Measurements from ENCODE around the gene MYRF. TPM values are rescaled to one million over a fixed set of nuclear protein-coding genes. Genes with fewer than 3 reads are reported as not detected.

MYRF gene
- total and polyA plus RNA-seq, 9 of the 15 experiments (the other 6 are each of a cell fraction or from before 2014, with no cell fraction given) = 2.3 to 25.8 (median 7.1) TPM

GRCh38 chr11:61816736-61817455 lies 64.5 kb downstream of the MYRF start, which contains the start of gene FADS1 (continued):
- TF ChIP-seq ZBTB2 (IDR thresholded peaks at IDR 0.05) (no peak; the same call in 1 of the 2 replicates), MCM3 (IDR thresholded peaks at IDR 0.05) (no peak), CUX1 (CRISPR knock-in tag; IDR thresholded peaks at IDR 0.05) (0 out of 2 replicates have a peak, but pooled peaks have one; percentile 28), PTTG1 (tag; IDR thresholded peaks at IDR 0.05; ENCODE audit: low read depth) (no peak), HDAC1 (IDR thresholded peaks at IDR 0.05) (peak in 1 of 2 experiments; percentile 52; a peak in 2 of 4 replicates), BRCA1 (IDR thresholded peaks at IDR 0.05) (no peak), BRCA1 (CRISPR knock-in tag; IDR thresholded peaks at IDR 0.05) (no peak), SMARCE1 (IDR thresholded peaks at IDR 0.05) (no peak), CBFA2T2 (conservative IDR thresholded peaks at IDR 0.05) (no peak), NFE2L1 (tag; IDR thresholded peaks at IDR 0.05; ENCODE audit: borderline replicate concordance, low read depth) (no peak), CCAR2 (IDR thresholded peaks at IDR 0.05; ENCODE audit: low read depth, low read length) (no peak), EWSR1 (IDR thresholded peaks at IDR 0.05; ENCODE audit: borderline replicate concordance, low read depth, partially characterized antibody) (no peak), TFAM (CRISPR knock-in tag; conservative IDR thresholded peaks at IDR 0.05) (no peak), ZNF561 (CRISPR knock-in tag; conservative IDR thresholded peaks at IDR 0.05) (no peak), ELF2 (CRISPR knock-in tag; IDR thresholded peaks at IDR 0.05) (no peak), ZBTB26 (CRISPR knock-in tag; IDR thresholded peaks at IDR 0.05) (no peak), RCOR1 (IDR thresholded peaks at IDR 0.05; ENCODE audit: borderline replicate concordance in 1 of 2, low read depth in 2 of 2, low read length in 2 of 2) (peak in 1 of 2 experiments; percentile 86; a peak in 2 of 4 replicates), ZNF445 (CRISPR knock-in tag; IDR thresholded peaks at IDR 0.05; ENCODE audit: low read depth) (no peak), ETV6 (IDR thresholded peaks at IDR 0.05; ENCODE audit: borderline replicate concordance in 1 of 2, low read depth in 2 of 2, low read length in 1 of 2) (0 out of 4 replicates have a peak, but pooled peaks of 1 of the 2 experiments have one; percentile 48), ETV6 (CRISPR knock-in tag; IDR thresholded peaks at IDR 0.05; ENCODE audit: borderline replicate concordance) (no peak)

Measured in K562 (cell line).